Measurements from ENCODE around the gene ABCA2. TPM values are rescaled to one million over a fixed set of nuclear protein-coding genes. Genes with fewer than 3 reads are reported as not detected.
A peak's percentile ranks its signal among the peaks of the same experiment; 100 is the strongest.

Gene ABCA2
- total and polyA plus RNA-seq, 2 experiments from 2014 or later, result 7.0 to 16.0 TPM

- no peaks in the 10 kb centered on the region for H4K20me1 ChIP-seq (replicated peaks; ENCODE audit: insufficient read depth)
- H3K4me1 Mint-ChIP-seq, result no peaks in the 10 kb centered on the region; the same call in 2 of the 3 replicates
- H3K27me3 ChIP-seq (ENCODE audit: insufficient read depth), result peaks cover 21% of the 10 kb centered on the region
- H3F3A ChIP-seq (replicated peaks; ENCODE audit: low read depth), result 0 out of 2 replicates have a peak, but pooled peaks cover 3% of the 10 kb centered on the region
- H3K36me3 ChIP-seq (ENCODE audit: insufficient read depth), result no peaks in the 10 kb centered on the region
- peak overlapping the region; percentile 90 for H2AFZ ChIP-seq
- peak overlapping the region; percentile 84 for H3K4me2 ChIP-seq
- no peaks in the 10 kb centered on the region for H3K79me2 ChIP-seq (replicated peaks; ENCODE audit: insufficient read depth)
- H3K4me1 ChIP-seq (ENCODE audit: insufficient read depth), result 0 out of 2 replicates have a peak, but pooled peaks cover 3% of the 10 kb centered on the region
- H3K36me3 Mint-ChIP-seq (ENCODE audit: low read depth), result no peaks in the 10 kb centered on the region
- peak overlapping the region; percentile 61 for H3K4me3 Mint-ChIP-seq
- no peak overlapping the region for H3K27ac Mint-ChIP-seq
- ATAC-seq, result peak; percentile 30
- H3K27me3 Mint-ChIP-seq (ENCODE audit: insufficient read depth, low read depth, poor library complexity), result peaks cover 30% of the 10 kb centered on the region
- DNase-seq (ENCODE audit: low spot score), result peak; percentile 78
- no peak overlapping the region for H3K27ac ChIP-seq (ENCODE audit: low read depth)
- H3K9me2 ChIP-seq (ENCODE audit: insufficient read depth), result no peaks in the 10 kb centered on the region
- TF ChIP-seq CTCF (conservative IDR thresholded peaks at IDR 0.05; ENCODE audit: low read depth in 2 of 2) (peak; percentile 17 to 53; a peak in 2 of 4 replicates), ZNF462 (CRISPR knock-in tag; IDR thresholded peaks at IDR 0.05) (no peak)
- no peaks in the 10 kb centered on the region for H3K9me3 Mint-ChIP-seq
- H3K4me3 ChIP-seq, result peak overlapping the region; percentile 75
These were observed 423 bp upstream of the ABCA2 start for GRCh38 chr9:137028263-137029057.
